ENCODE measurements around the gene PXDC1.
A peak's percentile ranks its signal among the peaks of the same experiment; 100 is the strongest.

Gene PXDC1

GRCh38 chr6:3749977-3750316 is 1.6 kb downstream of the PXDC1 start:
- H3K4me2 ChIP-seq (ENCODE audit: low read depth, low read length, poor library complexity, severe bottlenecking): no peak overlapping the region
- H3K9me2 ChIP-seq (replicated peaks; ENCODE audit: low read depth, low read length): no peaks in the 10 kb centered on the region
- H3K9me3 ChIP-seq (ENCODE audit: insufficient read depth, low read depth, low read length): no peaks in the 10 kb centered on the region
- H3K9ac ChIP-seq (ENCODE audit: low read depth, low read length, poor library complexity, severe bottlenecking): no peak overlapping the region
- H3K4me3 ChIP-seq (ENCODE audit: low read length, poor library complexity, severe bottlenecking): no peak overlapping the region
- no peaks in the 10 kb centered on the region for H3F3A ChIP-seq (ENCODE audit: low read depth)
- TF ChIP-seq EZH2phosphoT487 (IDR thresholded peaks at IDR 0.05; ENCODE audit: borderline replicate concordance): no peak
- no peak for TF ChIP-seq CTCF (conservative IDR thresholded peaks at IDR 0.05; ENCODE audit: low read length)
- H3K27me3 ChIP-seq (ENCODE audit: insufficient read depth, low read length, poor library complexity, severe bottlenecking): no peaks in the 10 kb centered on the region
- no peaks in the 10 kb centered on the region for H4K20me1 ChIP-seq (ENCODE audit: insufficient read depth, low read length, poor library complexity, severe bottlenecking)
- no peaks in the 10 kb centered on the region for H3K79me2 ChIP-seq (ENCODE audit: insufficient read depth, low read length)
- no peaks in the 10 kb centered on the region for H3K36me3 ChIP-seq (ENCODE audit: insufficient read depth, low read length)
- H2AFZ ChIP-seq (ENCODE audit: low read length): no peak overlapping the region
- H3K4me1 ChIP-seq (ENCODE audit: insufficient read depth, low read length, poor library complexity, severe bottlenecking): peaks cover 23% of the 10 kb centered on the region

GRCh38 chr6:3749067-3749841 is 2.3 kb downstream of the PXDC1 start:
- TF ChIP-seq EZH2phosphoT487 (IDR thresholded peaks at IDR 0.05; ENCODE audit: borderline replicate concordance) (no peak), CTCF (conservative IDR thresholded peaks at IDR 0.05; ENCODE audit: low read length) (no peak)
- H4K20me1 ChIP-seq (ENCODE audit: insufficient read depth, low read length, poor library complexity, severe bottlenecking): no peaks in the 10 kb centered on the region
- no peak overlapping the region for H3K9ac ChIP-seq (ENCODE audit: low read depth, low read length, poor library complexity, severe bottlenecking)

GRCh38 chr6:3748208-3749066 is 3.1 kb downstream of the PXDC1 start:
- Histone ChIP-seq H3K79me2 (ENCODE audit: insufficient read depth, low read length) (no peaks in the 10 kb centered on the region), H2AFZ (ENCODE audit: low read length) (no peak overlapping the region), H3K4me2 (ENCODE audit: low read depth, low read length, poor library complexity, severe bottlenecking) (no peak overlapping the region), H3K9me2 (replicated peaks; ENCODE audit: low read depth, low read length) (no peaks in the 10 kb centered on the region), H3K4me3 (ENCODE audit: low read length, poor library complexity, severe bottlenecking) (no peak overlapping the region), H3K4me1 (ENCODE audit: insufficient read depth, low read length, poor library complexity, severe bottlenecking) (peaks cover 23% of the 10 kb centered on the region), H3F3A (ENCODE audit: low read depth) (no peaks in the 10 kb centered on the region), H3K36me3 (ENCODE audit: insufficient read depth, low read length) (no peaks in the 10 kb centered on the region), H4K20me1 (ENCODE audit: insufficient read depth, low read length, poor library complexity, severe bottlenecking) (no peaks in the 10 kb centered on the region), H3K9ac (ENCODE audit: low read depth, low read length, poor library complexity, severe bottlenecking) (no peak overlapping the region), H3K9me3 (ENCODE audit: insufficient read depth, low read depth, low read length) (no peaks in the 10 kb centered on the region), H3K27me3 (ENCODE audit: insufficient read depth, low read length, poor library complexity, severe bottlenecking) (no peaks in the 10 kb centered on the region)
- TF ChIP-seq CTCF (conservative IDR thresholded peaks at IDR 0.05; ENCODE audit: low read length) (peak; percentile 71), EZH2phosphoT487 (IDR thresholded peaks at IDR 0.05; ENCODE audit: borderline replicate concordance) (no peak)

More at GRCh38 chr6:3749067-3749841, 2.3 kb downstream of the PXDC1 start:
- Histone ChIP-seq H3K27me3 (ENCODE audit: insufficient read depth, low read length, poor library complexity, severe bottlenecking) (no peaks in the 10 kb centered on the region), H3K79me2 (ENCODE audit: insufficient read depth, low read length) (no peaks in the 10 kb centered on the region), H3K9me2 (replicated peaks; ENCODE audit: low read depth, low read length) (no peaks in the 10 kb centered on the region), H3K9me3 (ENCODE audit: insufficient read depth, low read depth, low read length) (no peaks in the 10 kb centered on the region), H3K36me3 (ENCODE audit: insufficient read depth, low read length) (no peaks in the 10 kb centered on the region), H3K4me2 (ENCODE audit: low read depth, low read length, poor library complexity, severe bottlenecking) (no peak overlapping the region), H3F3A (ENCODE audit: low read depth) (no peaks in the 10 kb centered on the region), H2AFZ (ENCODE audit: low read length) (no peak overlapping the region), H3K4me1 (ENCODE audit: insufficient read depth, low read length, poor library complexity, severe bottlenecking) (peaks cover 23% of the 10 kb centered on the region), H3K4me3 (ENCODE audit: low read length, poor library complexity, severe bottlenecking) (no peak overlapping the region)

Data from Loucy (cell line).